HepG2 (cell line): ENCODE data around the gene RAPGEF6. TPM values are rescaled to one million over a fixed set of nuclear protein-coding genes. Genes with fewer than 3 reads are reported as not detected.

Experiments used
- ATAC-seq: fragments of 200-7000 bp; cut with Tn5 transposase; 3 replicates; pipeline ENCODE4 v1.9.1; 2020; ENCODE audit warnings: mild to moderate bottlenecking, moderate library complexity
- BruUV-seq: library from RNA; stranded (reverse); fragments of 400-500 nt; replicated peaks from 2 replicates; lab custom pipeline; 2021; lab: Mats Ljungman, UMichigan
- CTCF ChIA-PET: fragments of 300-600 bp; formaldehyde crosslinking; extraction: SDS; loops from one replicate; lab custom pipeline; 2021; ENCODE audit warnings: low total read pairs, inconsistent platforms, low intra/inter-chr PET ratio; lab: Yijun Ruan, JAX
- POLR2A ChIA-PET: fragments of 350-600 bp; sonication (Branson Sonifier 250); formaldehyde crosslinking; loops from one replicate; lab custom pipeline; 2020; ENCODE audit warnings: antibody characterized with exemption, inconsistent platforms; lab: Yijun Ruan, JAX
- DNase-seq: peaks from one replicate; pipeline ENCODE4 v3.0.0-alpha.2; 2015; ENCODE audit warnings: low spot score
- FAIRE-seq: peaks from 3 replicates; lab custom pipeline; 2011; peaks lifted over from hg19 to GRCh38; lab: Jason Lieb, UNC
- H2AFZ ChIP-seq: one replicate; pipeline ENCODE4 v1.6.1; 2011; ENCODE audit warnings: low read length, inconsistent platforms
- H3K27ac ChIP-seq: fragments of 300-600 bp; 3 replicates; pipeline ENCODE4 v1.8.0; 2011; ENCODE audit warnings: mixed run types, mild to moderate bottlenecking, mixed read lengths, low read length, inconsistent platforms; ENCODE audit not compliant: insufficient read depth; ENCODE audit errors: extremely low read length
- H3K27me3 ChIP-seq, 2 experiments: fragments of 200-600 bp in 1 of 2; 2 replicates in 1 of 2; 3 replicates in 1 of 2; pipeline versions ENCODE4 v1.6.0 to v1.8.0; 2011; ENCODE audit warnings: low read length in 2 of 2, mild to moderate bottlenecking in 2 of 2, moderate library complexity in 2 of 2, inconsistent platforms in 1 of 2; ENCODE audit not compliant: insufficient read depth in 2 of 2, control insufficient read depth in 1 of 2
- H3K36me3 ChIP-seq, 2 experiments: fragments of 200-600 bp in 1 of 2; replicated peaks in 1 of 2; 2 replicates in 1 of 2; 3 replicates in 1 of 2; pipeline versions ENCODE4 v1.5.1 to v1.8.0; 2011; ENCODE audit warnings: low read length in 2 of 2, inconsistent platforms in 1 of 2; ENCODE audit not compliant: insufficient read depth in 2 of 2, control insufficient read depth in 1 of 2
- H3K4me1 ChIP-seq: 2 replicates; pipeline ENCODE4 v1.5.1; 2012; ENCODE audit warnings: low read length, inconsistent platforms; ENCODE audit not compliant: insufficient read depth
- H3K4me2 ChIP-seq: 2 replicates; pipeline ENCODE4 v1.6.0; 2011; ENCODE audit warnings: low read depth, low read length, inconsistent platforms
- H3K4me3 ChIP-seq, 3 experiments: fragments of 200-600 bp in 1 of 3; sonication (generic), shearing (Covaris generic) in 1 of 3; replicated peaks in 1 of 3; 2 replicates each; pipeline ENCODE4 v1.5.1; 2011 to 2016; ENCODE audit warnings: low read length in 3 of 3, inconsistent platforms in 2 of 3, low read depth in 2 of 3, mild to moderate bottlenecking in 2 of 3, control low read depth in 1 of 3, mixed read lengths in 1 of 3; ENCODE audit not compliant: insufficient read depth in 1 of 3
- H3K79me2 ChIP-seq: one replicate; pipeline ENCODE4 v1.6.1; 2011; ENCODE audit warnings: low read length, inconsistent platforms; ENCODE audit not compliant: insufficient read depth
- H3K9ac ChIP-seq: 2 replicates; pipeline ENCODE4 v1.6.0; 2011; ENCODE audit warnings: mild to moderate bottlenecking, low read depth, low read length, inconsistent platforms; ENCODE audit not compliant: insufficient read depth
- H3K9me3 ChIP-seq: 2 replicates; pipeline ENCODE4 v1.5.1; 2012; ENCODE audit warnings: mild to moderate bottlenecking, low read length
- H4K20me1 ChIP-seq: 2 replicates; pipeline ENCODE4 v1.6.0; 2011; ENCODE audit warnings: inconsistent platforms, mild to moderate bottlenecking, low read length, moderate library complexity; ENCODE audit not compliant: insufficient read depth
- ARID2 ChIP-seq: sonication (generic); formaldehyde crosslinking; IDR thresholded peaks from 2 replicates; pipeline ENCODE4 v1.8.1; 2022; ENCODE audit warnings: mild to moderate bottlenecking, missing genetic modification reagents, borderline replicate concordance
- BATF2 ChIP-seq: sonication (generic); formaldehyde crosslinking; IDR thresholded peaks from 2 replicates; pipeline ENCODE4 v1.8.0; 2022; ENCODE audit warnings: mild to moderate bottlenecking, missing genetic modification reagents, moderate library complexity
- BORCS8-MEF2B ChIP-seq: sonication (generic); formaldehyde crosslinking; IDR thresholded peaks from 2 replicates; pipeline ENCODE4 v1.8.0; 2022; ENCODE audit warnings: mild to moderate bottlenecking, missing genetic modification reagents
- DDIT3 ChIP-seq: sonication (generic); formaldehyde crosslinking; IDR thresholded peaks from 2 replicates; pipeline ENCODE4 v1.4.0; 2020; ENCODE audit warnings: mild to moderate bottlenecking, missing genetic modification reagents
- DNMT3B ChIP-seq: conservative IDR thresholded peaks from 2 replicates; pipeline ENCODE4 v1.6.1; 2016; ENCODE audit warnings: missing biosample characterization, control low read depth
- ERF ChIP-seq: IDR thresholded peaks from 2 replicates; pipeline ENCODE4 v1.6.1; 2018; ENCODE audit warnings: missing biosample characterization, missing genetic modification reagents
- FOXP1 ChIP-seq, 2 experiments: fragments of 450-650 bp in 1 of 2; IDR thresholded peaks; 2 replicates each; pipeline ENCODE4 v1.6.1; 2017 to 2018; ENCODE audit warnings: antibody characterized with exemption in 1 of 2
- KAT2B ChIP-seq: fragments of 150-350 bp; IDR thresholded peaks from 2 replicates; pipeline ENCODE4 v1.6.1; 2014; ENCODE audit warnings: low read depth, low read length, borderline replicate concordance
- MAFF ChIP-seq: IDR thresholded peaks from 2 replicates; pipeline ENCODE4 v1.6.1; 2011; ENCODE audit warnings: low read depth, low read length, improper control_type of control experiment
- MXD3 ChIP-seq: IDR thresholded peaks from 2 replicates; pipeline ENCODE4 v1.6.1; 2016; ENCODE audit warnings: mild to moderate bottlenecking, missing biosample characterization, missing genetic modification reagents
- NR2F6 ChIP-seq, 2 experiments: IDR thresholded peaks; 2 replicates each; pipeline ENCODE4 v1.6.1; 2016; ENCODE audit warnings: antibody characterized with exemption in 1 of 2, mild to moderate bottlenecking in 1 of 2
- SOX13 ChIP-seq, 3 experiments: fragments of 450-650 bp in 1 of 3; sonication (generic) in 1 of 3; formaldehyde crosslinking in 1 of 3; IDR thresholded peaks in 2 of 3; conservative IDR thresholded peaks in 1 of 3; 2 replicates each; pipeline versions ENCODE4 v1.5.0 to v1.6.1; 2016 to 2020; ENCODE audit warnings: antibody characterized with exemption in 1 of 3, mild to moderate bottlenecking in 1 of 3, missing compliant biosample characterization in 1 of 3, missing genetic modification reagents in 1 of 3, moderate library complexity in 1 of 3
- SRSF4 ChIP-seq: fragments of 200-400 bp; formaldehyde crosslinking; IDR thresholded peaks from one replicate; pipeline ENCODE4 v1.6.1; 2018; ENCODE audit warnings: mild to moderate bottlenecking, low read depth, low read length, moderate library complexity; ENCODE audit not compliant: poor library complexity, severe bottlenecking
- ZFP62 ChIP-seq: sonication (generic); formaldehyde crosslinking; IDR thresholded peaks from 2 replicates; pipeline ENCODE4 v1.4.0; 2020; ENCODE audit warnings: missing genetic modification reagents
- ZNF234 ChIP-seq: sonication (generic); formaldehyde crosslinking; conservative IDR thresholded peaks from 2 replicates; pipeline ENCODE4 v1.5.1; 2020; ENCODE audit warnings: mild to moderate bottlenecking, missing genetic modification reagents
- ZNF280B ChIP-seq: sonication (generic); formaldehyde crosslinking; IDR thresholded peaks from 2 replicates; pipeline ENCODE4 v1.5.0; 2020; ENCODE audit warnings: missing genetic modification reagents, mild to moderate bottlenecking, borderline replicate concordance
- ZNF543 ChIP-seq: sonication (generic); formaldehyde crosslinking; IDR thresholded peaks from 2 replicates; pipeline ENCODE4 v1.4.0; 2020; ENCODE audit warnings: mild to moderate bottlenecking, missing genetic modification reagents
- ZSCAN29 ChIP-seq: sonication (generic); formaldehyde crosslinking; conservative IDR thresholded peaks from 2 replicates; pipeline ENCODE4 v1.4.0; 2020; ENCODE audit warnings: mild to moderate bottlenecking, missing genetic modification reagents
- WGBS: methylation state at CpG from one replicate; pipeline ENCODE4 v1.1.6; 2017; ENCODE audit warnings: low lambda C conversion rate; 5-methylcytosine and 5-hydroxymethylcytosine counted together
- in situ Hi-C: cut with HindIII; loops from 2 replicates; pipeline ENCODE4 v1.10.0; 2017; ENCODE audit warnings: low pct_unique_long_range_greater_than_20kb; ENCODE audit not compliant: extremely low pct_ligation_motif_present
- intact Hi-C: fragments of 100-400 bp; cut with micrococcal nuclease; formaldehyde crosslinking; loops from one replicate; pipeline ENCODE4 v1.10.0; 2022; ENCODE audit not compliant: unreplicated experiment
- polyA plus RNA-seq, 8 experiments: library from polyadenylated mRNA; depleted of rRNA in 3 of 8; stranded (reverse) in 7 of 8; unstranded in 1 of 8; fragments of >200 nt; fragmentation: Illumina TruSeq in 4 of 8; extraction: Trizol in 4 of 8; gene quantifications; 2 replicates each; pipeline versions ENCODE4 v1.2.1 to v1.2.3, GENCODE V29; 2011 to 2016; ENCODE audit warnings: low read depth in 4 of 8, missing spikeins in 1 of 8, mixed read lengths in 1 of 8; ENCODE audit not compliant: insufficient read depth in 1 of 8
- total RNA-seq, 5 experiments: library from RNA; depleted of rRNA; stranded (reverse); fragments of >200 nt; fragmentation: Illumina TruSeq; extraction: Trizol; gene quantifications; 2 replicates each; pipeline ENCODE4 v1.2.3, GENCODE V29; 2016; ENCODE audit warnings: low read depth in 1 of 5

RAPGEF6 gene
- total and polyA plus RNA-seq, 2 of the 13 experiments (the other 11 are each of a cell fraction or from before 2014, with no cell fraction given) = 7.7 to 24.6 TPM

- TF ChIP-seq ZFP62 (CRISPR knock-in tag) = no peak
- TF ChIP-seq ZSCAN29 = no peak
- TF ChIP-seq BORCS8-MEF2B (CRISPR knock-in tag) = no peak
- no peak for TF ChIP-seq KAT2B
- TF ChIP-seq ZNF234 (CRISPR knock-in tag) = no peak
- TF ChIP-seq MXD3 = no peak
These were observed 84.4 kb downstream of the RAPGEF6 start (continued) for GRCh38 chr5:131550606-131551005.

GRCh38 chr5:131548176-131548575 is 86.9 kb downstream of the RAPGEF6 start:
- WGBS = 98% methylated on average over 2 of the region's 2 CpGs

More at GRCh38 chr5:131548176-131548575, 86.9 kb downstream of the RAPGEF6 start:
- in situ Hi-C loops = no loop called here
- CTCF ChIA-PET = no interaction called here
- peaks cover 6% of the 10 kb centered on the region for H3K79me2 ChIP-seq
- H3K4me2 ChIP-seq = no peak overlapping the region
- ATAC-seq (no peak), FAIRE-seq (no peak), DNase-seq (no peak)
- H3K27ac ChIP-seq = no peak overlapping the region
- H3K36me3 ChIP-seq = peaks cover 0 to 14% of the 10 kb centered on the region in 2 experiments; a peak in 1 of 5 replicates
- no peak overlapping the region for H2AFZ ChIP-seq
- TF ChIP-seq DNMT3B (CRISPR knock-in tag) (no peak), DDIT3 (no peak), ARID2 (CRISPR knock-in tag) (no peak), SRSF4 (no peak), MAFF (no peak), SOX13 (IDR thresholded peaks at IDR 0.05) (no peak), SOX13 (CRISPR knock-in tag; conservative IDR thresholded peaks at IDR 0.05 in 1 of 2, IDR thresholded peaks at IDR 0.05 in 1 of 2) (no peak), NR2F6 (IDR thresholded peaks at IDR 0.05) (no peak), NR2F6 (CRISPR knock-in tag; IDR thresholded peaks at IDR 0.05) (no peak), ZNF543 (no peak), ZNF280B (CRISPR knock-in tag) (no peak), FOXP1 (IDR thresholded peaks at IDR 0.05) (no peak), FOXP1 (CRISPR knock-in tag; IDR thresholded peaks at IDR 0.05) (no peak), BATF2 (CRISPR knock-in tag) (no peak), ERF (no peak)
- no peak overlapping the region for H3K9ac ChIP-seq
- no TSS peak for BruUV-seq
- POLR2A ChIA-PET = no interaction called here
- no peaks in the 10 kb centered on the region for H3K9me3 ChIP-seq
- H3K4me1 ChIP-seq = no peaks in the 10 kb centered on the region
- H3K27me3 ChIP-seq = no peaks in the 10 kb centered on the region
- no peaks in the 10 kb centered on the region for H4K20me1 ChIP-seq
- no peak overlapping the region for H3K4me3 ChIP-seq
- intact Hi-C loops = no loop called here
